Body of pancreas (tissue), 4 donors: ENCODE results near the gene TIGAR.

Source experiments
- CTCF ChIP-seq, 7 experiments: fragments of 450-650 bp in 4 of 7; fragments of 200-600 bp in 3 of 7; sonication (generic) in 3 of 7; IDR thresholded peaks; one replicate each; pipeline ENCODE4 v1.5.1; 2016 to 2019; ENCODE audit warnings: antibody characterized with exemption in 7 of 7
- POLR2A ChIP-seq, 3 donors: fragments of 450-650 bp; IDR thresholded peaks; one replicate each; pipeline ENCODE4 v1.6.1; 2016; ENCODE audit warnings: antibody characterized with exemption in 3 of 3, mild to moderate bottlenecking in 2 of 3

GRCh38 chr12:4353785-4354208, 32.8 kb downstream of the TIGAR start:
- TF ChIP-seq POLR2A (IDR thresholded peaks at IDR 0.05) = no peak
- TF ChIP-seq CTCF (IDR thresholded peaks at IDR 0.05) = peak in 6 of 7 experiments; percentile 18 to 44 (median 27)
